ENCODE results near the gene ARHGEF16. TPM values are rescaled to one million over a fixed set of nuclear protein-coding genes. Genes with fewer than 3 reads are reported as not detected.

Gene ARHGEF16
- total RNA-seq, 4 donors from 2014 or later = 5.9 to 13.6 (median 8.4) TPM

DNA sequence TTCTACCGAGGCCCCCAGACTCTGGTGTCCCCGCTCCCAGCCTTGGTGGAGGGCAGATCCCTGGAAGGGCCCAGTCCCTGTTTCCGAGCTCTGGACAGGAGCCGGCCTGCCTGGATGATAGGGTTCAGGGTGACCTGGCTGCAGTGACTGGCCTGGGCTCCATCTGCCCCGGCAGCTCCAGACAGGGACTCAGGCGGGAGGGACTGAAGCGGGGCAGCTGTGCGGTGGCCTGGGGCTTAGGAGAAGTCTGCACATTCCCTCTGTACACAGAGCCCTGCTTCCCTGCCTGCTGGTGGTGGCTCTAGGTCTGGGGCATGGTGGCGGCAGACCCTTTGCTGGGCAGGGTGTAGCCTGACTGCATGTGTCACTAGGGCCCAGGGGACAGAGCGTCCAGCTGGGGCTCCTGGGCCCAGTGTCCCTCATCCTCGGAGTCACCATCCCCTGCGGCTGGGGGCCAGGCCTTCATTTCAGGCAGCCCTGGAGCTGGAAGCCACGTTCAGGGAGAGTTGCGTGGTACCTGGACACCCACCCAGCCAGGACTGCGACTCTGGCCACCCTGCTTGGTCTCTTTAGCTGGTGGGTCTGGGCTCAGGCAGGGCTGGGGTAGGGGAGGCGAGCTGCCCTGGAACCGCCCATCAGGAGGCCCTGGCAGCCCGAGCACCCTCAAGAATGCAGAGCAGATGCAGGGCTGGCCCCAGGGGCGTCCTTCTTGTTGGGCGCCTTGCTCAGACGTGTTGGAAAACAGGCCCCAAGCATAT lies 9.6 kb downstream of the ARHGEF16 start:
- peaks cover 67% of the 10 kb centered on the region for H3K4me1 ChIP-seq
- no peaks in the 10 kb centered on the region for H3K9me3 ChIP-seq
- no peaks in the 10 kb centered on the region for H3K27me3 ChIP-seq
- H3K4me3 ChIP-seq = no peak overlapping the region
- WGBS = 100% methylated on average over 3 of the region's 21 CpGs
- no peak for DNase-seq (ENCODE audit: low spot score in 2 of 2)
- no peak overlapping the region for H3K27ac ChIP-seq
- TF ChIP-seq, protein P1, sequence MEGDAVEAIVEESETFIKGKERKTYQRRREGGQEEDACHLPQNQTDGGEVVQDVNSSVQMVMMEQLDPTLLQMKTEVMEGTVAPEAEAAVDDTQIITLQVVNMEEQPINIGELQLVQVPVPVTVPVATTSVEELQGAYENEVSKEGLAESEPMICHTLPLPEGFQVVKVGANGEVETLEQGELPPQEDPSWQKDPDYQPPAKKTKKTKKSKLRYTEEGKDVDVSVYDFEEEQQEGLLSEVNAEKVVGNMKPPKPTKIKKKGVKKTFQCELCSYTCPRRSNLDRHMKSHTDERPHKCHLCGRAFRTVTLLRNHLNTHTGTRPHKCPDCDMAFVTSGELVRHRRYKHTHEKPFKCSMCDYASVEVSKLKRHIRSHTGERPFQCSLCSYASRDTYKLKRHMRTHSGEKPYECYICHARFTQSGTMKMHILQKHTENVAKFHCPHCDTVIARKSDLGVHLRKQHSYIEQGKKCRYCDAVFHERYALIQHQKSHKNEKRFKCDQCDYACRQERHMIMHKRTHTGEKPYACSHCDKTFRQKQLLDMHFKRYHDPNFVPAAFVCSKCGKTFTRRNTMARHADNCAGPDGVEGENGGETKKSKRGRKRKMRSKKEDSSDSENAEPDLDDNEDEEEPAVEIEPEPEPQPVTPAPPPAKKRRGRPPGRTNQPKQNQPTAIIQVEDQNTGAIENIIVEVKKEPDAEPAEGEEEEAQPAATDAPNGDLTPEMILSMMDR (IDR thresholded peaks at IDR 0.05) = no peak
- no peak for TF ChIP-seq POLR2A (IDR thresholded peaks at IDR 0.05)
- TF ChIP-seq POLR2AphosphoS5 (IDR thresholded peaks at IDR 0.05) = no peak
- TF ChIP-seq EP300 (IDR thresholded peaks at IDR 0.05) = no peak
- H3K36me3 ChIP-seq = no peaks in the 10 kb centered on the region

DNA sequence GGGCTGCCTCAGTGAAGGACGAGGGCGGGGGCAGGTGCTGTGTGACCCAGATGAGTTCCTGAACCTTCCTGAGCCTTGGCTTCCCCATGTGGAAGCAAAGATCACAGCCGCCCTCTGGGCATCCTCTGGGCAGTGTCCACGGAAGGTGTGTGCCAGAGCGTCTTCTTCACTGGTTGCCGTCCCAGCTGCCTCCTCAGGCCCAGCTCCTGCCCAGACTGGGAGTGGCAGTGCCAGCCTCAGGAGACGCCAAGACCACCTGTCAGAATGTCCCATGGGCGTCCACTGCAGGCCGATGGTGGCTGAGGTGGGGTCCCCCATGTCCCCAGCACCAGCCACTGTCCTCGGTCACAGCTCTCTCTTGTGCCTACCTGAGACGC lies 10.2 kb downstream of the ARHGEF16 start:
- no peak for TF ChIP-seq POLR2AphosphoS5 (IDR thresholded peaks at IDR 0.05)
- no peak for TF ChIP-seq EP300 (IDR thresholded peaks at IDR 0.05)
- TF ChIP-seq, protein P1 (IDR thresholded peaks at IDR 0.05) = no peak
- no peak for TF ChIP-seq POLR2A (IDR thresholded peaks at IDR 0.05)
- H3K27ac ChIP-seq = no peak overlapping the region
- no peaks in the 10 kb centered on the region for H3K27me3 ChIP-seq
- no peak for DNase-seq (ENCODE audit: low spot score in 2 of 2)
- H3K4me1 ChIP-seq = peaks cover 61% of the 10 kb centered on the region
- no CpG with 5 or more reads among the region's 11 CpGs for WGBS
- no peak overlapping the region for H3K4me3 ChIP-seq
- H3K36me3 ChIP-seq = no peaks in the 10 kb centered on the region
- no peaks in the 10 kb centered on the region for H3K9me3 ChIP-seq

DNA sequence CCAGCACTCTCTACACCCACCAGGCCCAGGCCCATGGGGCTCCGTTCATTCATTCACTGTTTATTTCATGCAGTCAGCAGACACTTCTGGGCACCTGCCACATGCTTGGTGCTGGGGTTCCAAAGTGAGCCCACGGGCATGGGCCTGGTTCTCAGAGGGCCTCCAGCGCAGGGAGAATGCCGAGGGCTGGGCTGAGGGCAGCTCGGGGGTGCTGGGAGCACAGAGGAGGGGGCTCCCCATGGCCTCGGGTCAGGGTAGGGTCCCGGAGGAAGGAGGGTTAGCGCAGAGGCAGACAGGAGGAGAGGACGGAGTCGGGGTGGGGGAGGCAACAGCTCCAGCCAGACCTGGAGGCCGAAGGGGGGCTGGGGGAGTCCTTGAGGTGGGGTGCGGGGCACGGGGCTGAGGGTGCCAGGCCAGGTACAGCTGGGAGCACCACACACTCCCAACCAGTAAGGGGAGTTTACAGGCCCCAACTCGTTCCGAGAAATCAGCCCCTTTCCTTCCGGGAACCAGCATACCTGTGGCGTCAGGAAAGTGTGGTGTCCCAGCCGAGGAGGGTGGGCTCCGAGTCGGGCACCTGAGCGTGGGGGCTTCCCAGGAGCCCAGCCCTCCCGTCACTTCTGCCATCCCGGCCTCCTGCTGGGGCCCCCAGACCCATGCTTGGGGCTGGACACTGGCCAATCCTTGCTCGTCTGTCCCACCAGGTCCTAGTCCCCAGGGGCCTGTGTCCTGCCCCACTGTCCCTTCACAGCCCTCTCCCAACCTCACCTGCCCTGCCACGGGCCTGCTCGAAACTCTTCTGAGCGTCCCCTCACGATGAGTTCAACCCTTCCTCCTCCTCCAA lies 10.8 kb downstream of the ARHGEF16 start:
- WGBS = 56% methylated on average over 20 of the region's 28 CpGs
- H3K27me3 ChIP-seq = no peaks in the 10 kb centered on the region
- DNase-seq (ENCODE audit: low spot score in 2 of 2) = no peak

DNA sequence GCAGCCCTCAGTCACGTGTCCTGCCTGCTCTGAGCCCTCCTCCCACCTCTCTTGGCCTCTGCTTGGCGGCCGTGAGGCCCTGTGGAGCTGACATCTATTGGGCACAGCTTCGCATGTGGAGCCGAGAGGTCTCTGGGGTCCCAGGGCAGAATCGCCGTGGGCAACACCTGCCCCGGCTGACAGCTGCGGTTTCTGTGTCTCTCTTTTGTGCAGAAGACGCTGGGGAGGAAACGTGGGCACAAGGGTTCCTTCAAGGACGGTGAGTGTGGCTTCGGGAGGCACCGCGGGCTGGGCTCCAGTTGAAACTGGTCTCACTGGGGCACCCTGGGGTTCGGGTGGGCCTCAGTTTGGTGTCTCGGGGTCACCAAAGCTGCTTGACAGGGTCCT lies 11.5 kb downstream of the ARHGEF16 start:
- DNase-seq (ENCODE audit: low spot score in 2 of 2) = no peak
- TF ChIP-seq, protein P1 (IDR thresholded peaks at IDR 0.05) = no peak
- no peak for TF ChIP-seq POLR2AphosphoS5 (IDR thresholded peaks at IDR 0.05)
- TF ChIP-seq POLR2A (IDR thresholded peaks at IDR 0.05) = no peak
- TF ChIP-seq EP300 (IDR thresholded peaks at IDR 0.05) = no peak
- Histone ChIP-seq H3K27ac (no peak overlapping the region), H3K4me3 (no peak overlapping the region), H3K27me3 (no peaks in the 10 kb centered on the region), H3K4me1 (peaks cover 50% of the 10 kb centered on the region), H3K36me3 (no peaks in the 10 kb centered on the region), H3K9me3 (no peaks in the 10 kb centered on the region)
- 84% methylated on average over 17 of the region's 17 CpGs for WGBS

More for the DNA sequence above, 10.8 kb downstream of the ARHGEF16 start:
- H3K36me3 ChIP-seq = no peaks in the 10 kb centered on the region
- no peak overlapping the region for H3K27ac ChIP-seq
- no peaks in the 10 kb centered on the region for H3K9me3 ChIP-seq
- H3K4me1 ChIP-seq = peaks cover 54% of the 10 kb centered on the region
- no peak overlapping the region for H3K4me3 ChIP-seq
- TF ChIP-seq POLR2AphosphoS5 (IDR thresholded peaks at IDR 0.05) = no peak
- TF ChIP-seq EP300 (IDR thresholded peaks at IDR 0.05) = no peak
- no peak for TF ChIP-seq POLR2A (IDR thresholded peaks at IDR 0.05)
- TF ChIP-seq, protein P1 (IDR thresholded peaks at IDR 0.05) = no peak

All from suprapubic skin (tissue), 4 donors.